COLO829 (cell line): ENCODE data around the gene ABHD15.

Experiments used
- DNase-seq: peaks from one replicate; pipeline ENCODE4 v3.0.0; 2012; ENCODE audit warnings: low spot score

Gene ABHD15

GRCh38 chr17:29518359-29518758 lies 48.5 kb downstream of the ABHD15 start:
- no peak for DNase-seq

- no peak for DNase-seq
Observed at GRCh38 chr17:29514792-29515191, 52.0 kb downstream of the ABHD15 start.

DNA sequence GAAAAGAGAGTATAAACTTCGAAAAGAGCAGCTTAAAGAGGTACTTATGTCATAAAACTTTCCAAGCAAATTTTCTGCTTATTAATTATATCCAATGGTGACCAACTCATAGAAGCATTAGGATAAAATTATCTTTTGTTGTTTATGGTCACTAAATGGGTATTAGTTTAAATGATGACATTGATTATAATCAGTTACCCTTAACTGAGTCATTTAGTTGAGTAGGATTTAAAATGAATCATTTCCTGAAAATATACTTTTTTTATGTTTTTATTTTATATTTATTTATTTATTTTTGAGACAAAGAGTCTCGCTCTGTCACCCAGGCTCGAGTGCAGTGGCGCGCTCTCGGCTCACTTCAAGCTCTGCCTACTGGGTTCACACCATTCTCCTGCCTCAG lies 55.9 kb downstream of the ABHD15 start:
- DNase-seq, result no peak
